Posterior cingulate gyrus (tissue), 11 donors: ENCODE results near the gene ZNF664.

ENCODE experiments used
- DNase-seq, 10 donors: peaks; one replicate each; pipeline versions ENCODE4 v3.0.0 to v3.0.0-alpha.2; 2020 to 2021; ENCODE audit warnings: mixed read lengths in 3 of 10
- intact Hi-C: fragments of 100-400 bp; cut with DNase I; formaldehyde crosslinking; loops from one replicate; pipeline ENCODE4 v1.15.1; 2023

The ZNF664 gene

DNA sequence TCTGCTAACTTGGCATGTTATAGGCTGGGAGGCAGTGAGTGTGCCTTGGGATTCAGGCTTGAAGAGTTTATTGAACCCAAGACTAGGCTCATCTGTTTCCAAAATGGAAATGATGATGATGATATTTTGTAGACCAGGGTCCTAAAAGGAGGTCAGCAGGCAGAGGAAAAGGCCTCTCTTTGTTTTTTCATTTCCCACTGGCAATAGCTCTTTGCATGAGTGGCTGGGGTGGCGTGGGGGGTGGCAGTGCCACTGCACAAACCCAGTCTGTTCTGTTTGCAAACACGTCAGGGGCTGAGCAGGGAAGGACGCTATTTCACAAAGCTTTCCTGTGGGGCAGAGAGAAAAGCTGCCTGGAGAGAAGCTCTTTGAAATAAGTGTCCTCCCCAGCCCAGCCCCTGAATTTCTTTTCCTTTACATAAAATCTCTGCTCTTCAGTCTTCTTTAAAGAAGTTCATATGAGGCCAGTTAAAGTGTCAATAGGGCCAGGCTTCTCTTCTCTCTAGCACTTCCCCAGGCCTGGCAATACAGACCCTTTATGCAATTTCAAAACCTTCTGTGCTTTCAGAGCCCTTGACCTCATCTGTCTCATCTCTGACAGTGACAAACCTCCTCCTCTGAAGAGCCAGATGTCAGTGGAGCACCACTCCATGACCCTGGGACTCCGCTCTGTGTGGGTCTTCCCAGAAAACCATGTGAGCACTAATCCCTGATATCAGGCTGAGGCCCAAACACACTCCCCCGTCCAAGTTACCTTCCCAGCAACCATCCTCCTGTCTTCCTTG is 72.8 kb downstream of the ZNF664 start:
- DNase-seq, result peak in 8 of 10 donors; percentile 45 to 96 (median 72)

DNA sequence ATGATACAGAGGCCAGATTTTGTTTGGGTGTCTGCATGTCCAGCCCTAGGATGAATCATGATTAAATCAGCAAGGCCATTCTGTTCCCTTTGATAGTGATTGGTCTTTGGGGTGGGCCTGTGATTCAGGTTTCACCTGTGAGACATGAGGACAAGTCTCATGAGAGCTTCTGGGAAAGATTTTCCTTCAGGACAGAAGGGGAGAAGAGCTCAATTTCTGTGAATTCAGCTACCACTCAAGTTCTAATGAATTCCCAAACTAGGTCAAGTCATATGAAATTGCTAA is 73.4 kb downstream of the ZNF664 start:
- no peak for DNase-seq
- intact Hi-C loops, result no loop called here

More for the DNA sequence above, 72.8 kb downstream of the ZNF664 start:
- intact Hi-C loops, result loop anchor here (2.0 kb wide), 1 partner anchor 275 kb away; no protein-coding TSS in a partner anchor

DNA sequence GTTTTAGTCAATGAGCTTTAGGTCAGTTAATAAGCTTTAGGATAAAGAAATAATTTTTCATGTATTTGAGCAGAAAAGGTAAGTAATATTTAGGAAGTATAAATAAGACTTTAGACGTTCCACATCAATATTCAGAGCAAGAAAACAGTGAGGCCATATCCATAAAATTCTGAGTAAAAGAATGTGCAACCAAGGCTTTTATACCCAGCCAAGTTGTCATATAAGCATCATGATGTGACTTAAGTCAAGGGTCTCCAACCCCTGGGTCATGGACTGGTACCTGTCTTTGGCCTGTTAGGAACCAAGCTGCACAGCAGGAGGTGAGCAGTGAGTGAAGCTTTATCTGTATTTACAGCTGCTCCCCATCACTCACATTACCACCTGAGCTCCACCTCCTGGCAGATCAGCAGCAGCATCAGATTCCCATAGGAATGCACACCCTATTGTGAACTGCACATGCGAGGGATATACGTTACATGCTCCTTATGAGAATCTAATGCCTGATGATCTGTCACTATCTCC is 74.1 kb downstream of the ZNF664 start:
- DNase-seq, result no peak
- intact Hi-C loops, result no loop called here

DNA sequence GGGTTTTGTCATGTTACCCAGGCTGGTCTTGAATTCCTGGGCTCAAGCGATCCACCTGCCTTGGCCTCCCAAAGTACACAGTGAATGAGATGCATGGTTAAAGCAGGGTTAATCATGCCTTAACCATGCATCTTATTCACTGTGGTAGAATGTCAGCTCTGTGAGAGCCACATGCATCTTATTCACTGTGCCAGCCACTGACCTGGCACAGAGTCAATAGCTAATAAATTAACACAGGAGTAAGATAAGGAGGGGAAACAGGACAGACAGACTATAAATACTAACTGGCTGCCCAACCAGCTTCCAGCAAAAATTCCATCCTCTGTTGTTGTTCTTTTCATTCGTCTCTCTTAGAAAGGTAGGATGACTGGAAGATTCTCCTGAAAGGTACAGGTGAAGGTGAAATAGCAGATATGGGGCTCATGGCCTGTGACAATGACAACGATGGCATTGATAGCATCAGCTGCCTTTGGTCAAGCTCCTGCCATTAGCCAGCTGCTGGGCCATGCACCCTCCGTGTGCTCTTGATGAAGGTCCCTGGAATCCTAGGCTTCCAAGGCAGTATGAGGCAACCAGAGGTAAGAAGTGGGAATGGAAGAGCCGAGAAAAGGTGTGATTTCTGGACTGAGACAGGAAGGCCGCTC is 76.6 kb downstream of the ZNF664 start:
- intact Hi-C loops, result loop anchor here (5.0 kb wide), 1 partner anchor 718 kb away; no protein-coding TSS in a partner anchor

DNA sequence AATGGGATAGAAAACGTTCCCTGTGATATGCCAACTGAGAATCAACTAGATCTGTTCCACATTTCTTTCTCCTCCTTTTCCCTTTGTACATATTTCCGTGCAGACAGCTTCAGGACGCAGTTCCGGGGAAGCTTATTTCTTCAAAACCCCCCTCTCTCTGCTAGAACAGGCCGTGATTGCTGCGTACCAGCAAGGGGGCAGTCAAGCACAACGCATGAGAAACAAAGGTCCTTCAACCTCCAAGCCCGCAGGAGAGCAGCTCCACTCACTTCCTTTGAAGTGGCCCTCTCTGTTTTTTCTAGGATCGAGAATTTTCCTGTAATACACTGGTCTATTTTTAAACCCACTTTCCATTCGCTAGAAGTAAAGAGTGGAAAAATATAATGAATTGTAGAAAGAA is 80.8 kb downstream of the ZNF664 start:
- DNase-seq, result peak in 7 of 10 donors; percentile 20 to 93 (median 57)
- intact Hi-C loops, result loop anchor here (5.0 kb wide), 1 partner anchor 713 kb away; no protein-coding TSS in a partner anchor

More for the DNA sequence above, 76.6 kb downstream of the ZNF664 start:
- no peak for DNase-seq

DNA sequence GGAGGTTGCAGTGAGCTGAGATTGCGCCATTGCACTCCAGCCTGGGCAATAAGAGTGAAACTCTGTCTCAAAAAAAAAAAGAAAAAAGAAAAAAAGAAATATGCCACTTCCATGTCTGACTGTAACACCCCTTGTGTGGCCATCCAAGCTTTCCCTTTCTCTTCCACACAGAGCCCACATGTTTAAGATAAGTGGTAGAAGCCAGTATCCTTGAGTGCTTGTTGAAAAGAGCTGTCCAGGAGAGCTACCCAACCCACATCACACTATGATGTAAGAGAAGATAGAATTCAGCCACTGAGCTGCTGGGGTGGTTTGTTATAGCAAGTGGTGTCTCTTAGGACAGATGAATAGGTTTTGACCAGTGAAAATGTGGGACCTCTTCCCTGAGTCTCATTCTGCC is 82.1 kb downstream of the ZNF664 start:
- DNase-seq, result no peak
- intact Hi-C loops, result no loop called here

DNA sequence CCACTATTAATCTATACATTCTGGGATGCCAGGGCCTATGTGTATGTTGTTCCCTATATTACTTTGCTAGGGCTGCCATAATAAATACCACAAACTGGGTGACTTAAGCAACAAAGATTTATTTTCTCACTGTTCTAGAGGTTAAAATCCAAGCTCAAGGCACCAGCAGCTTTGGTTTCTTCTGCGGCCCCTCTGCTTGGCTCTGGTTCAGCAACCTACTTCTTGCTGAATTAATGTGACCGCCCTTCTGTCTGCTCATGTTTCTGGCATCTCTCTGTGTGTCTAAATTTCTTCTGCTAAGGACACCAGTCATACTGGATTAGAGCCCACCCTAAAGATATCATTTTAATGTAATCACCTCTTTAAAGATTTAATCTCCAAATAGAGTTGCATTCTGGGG is 84.7 kb downstream of the ZNF664 start:
- DNase-seq, result no peak
- intact Hi-C loops, result no loop called here

DNA sequence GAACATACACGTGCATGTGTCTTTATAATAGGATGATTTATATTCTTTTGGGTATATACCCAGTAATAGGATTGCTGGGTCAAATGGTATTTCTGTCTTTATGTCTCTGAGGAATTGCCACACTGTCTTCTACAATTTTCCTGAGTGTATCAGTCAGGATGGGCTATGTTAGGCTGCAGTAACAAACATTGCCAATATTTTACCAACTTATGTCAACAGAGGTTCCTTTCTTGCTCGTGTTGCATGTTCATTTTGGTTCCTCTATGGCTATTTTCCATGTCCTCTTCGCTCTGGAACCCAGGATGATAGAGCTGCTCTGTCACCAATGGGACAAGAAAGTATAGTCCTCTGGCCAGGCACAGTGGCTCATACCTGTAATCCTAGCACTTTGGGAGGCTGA is 86.7 kb downstream of the ZNF664 start:
- DNase-seq, result no peak
- intact Hi-C loops, result no loop called here
